Activated CD8-positive, alpha-beta T cell treated with anti-CD3 and anti-CD28 coated beads, Interleukin-2, amount 10 ng/mL, durations not matched to agents 7 days and 5 days (primary cell): ENCODE data around the gene LMLN. TPM values are rescaled to one million over a fixed set of nuclear protein-coding genes. Genes with fewer than 3 reads are reported as not detected.

Experiments used
- ATAC-seq: fragments of 150-1000 bp; cut with Tn5 transposase; one replicate; pipeline ENCODE4 v1.10.0; 2021; ENCODE audit warnings: moderate library complexity
- CTCF ChIA-PET: fragments of 350-600 bp; sonication (Branson Sonifier 250); formaldehyde crosslinking; loops from one replicate; lab custom pipeline; 2021; ENCODE audit warnings: antibody characterized with exemption; lab: Charles Lee
- POLR2A ChIA-PET: fragments of 350-600 bp; sonication (Branson Sonifier 250); formaldehyde crosslinking; loops from one replicate; lab custom pipeline; 2021; ENCODE audit warnings: antibody characterized with exemption; lab: Charles Lee
- DNase-seq: peaks from one replicate; pipeline ENCODE4 v3.0.0-alpha.2; 2020
- H3K27ac Mint-ChIP-seq: one replicate; pipeline ENCODE4 v1.8.0; 2021; ENCODE audit warnings: mild to moderate bottlenecking, mixed read lengths
- H3K27me3 Mint-ChIP-seq: one replicate; pipeline ENCODE4 v1.8.0; 2021; ENCODE audit warnings: low read depth, mixed read lengths
- H3K36me3 Mint-ChIP-seq: one replicate; pipeline ENCODE4 v1.8.0; 2021; ENCODE audit warnings: low read depth, mixed read lengths
- H3K4me1 Mint-ChIP-seq: one replicate; pipeline ENCODE4 v1.8.0; 2021; ENCODE audit warnings: low read depth, mixed read lengths
- H3K4me3 Mint-ChIP-seq: one replicate; pipeline ENCODE4 v1.8.0; 2021; ENCODE audit warnings: mild to moderate bottlenecking, mixed read lengths
- H3K9me3 Mint-ChIP-seq: one replicate; pipeline ENCODE4 v1.8.0; 2022; ENCODE audit warnings: mixed read lengths; ENCODE audit not compliant: insufficient read depth
- total RNA-seq, 2 experiments: library from RNA; stranded (reverse); gene quantifications; one replicate each; pipeline ENCODE4 v1.2.3, GENCODE V29; 2021

Gene LMLN
- total RNA-seq, 2 experiments from 2014 or later = 4.0 to 6.0 TPM

DNA sequence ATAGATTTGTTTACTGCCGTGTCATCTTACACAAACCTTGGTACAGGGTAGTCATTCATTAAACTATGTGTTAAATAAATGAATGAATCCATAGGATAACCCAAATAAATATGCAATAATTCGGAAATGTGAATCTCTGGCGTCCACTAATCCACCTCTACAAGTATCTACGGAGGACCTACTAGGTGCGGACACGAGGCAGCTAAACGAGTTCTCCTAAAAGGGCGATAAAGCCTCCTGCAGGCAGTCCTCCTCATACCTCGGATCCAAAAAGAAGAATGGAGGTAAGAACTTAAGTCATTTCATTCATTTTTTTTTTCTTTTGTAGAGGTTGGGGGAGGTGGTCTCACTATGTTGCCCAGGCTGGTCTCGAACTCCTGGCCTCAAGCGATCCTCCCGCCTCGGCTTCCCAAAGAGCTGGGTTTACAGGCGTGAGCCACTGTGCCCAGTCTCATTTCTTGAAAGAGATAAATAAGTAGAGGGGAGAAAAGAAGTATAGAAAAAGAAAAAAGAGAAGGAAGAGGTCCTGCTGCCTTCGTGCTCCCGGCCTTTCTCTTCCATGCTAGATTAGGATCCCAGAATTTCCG is 10.7 kb upstream of the LMLN start:
- no peaks in the 10 kb centered on the region for H3K9me3 Mint-ChIP-seq
- POLR2A ChIA-PET = interaction anchor here (0.6 to 1.9 kb wide), 5 partner anchors 10 to 660 kb away, joined by 3 to 10 read pairs (median 3); no protein-coding TSS in a partner anchor
- H3K4me3 Mint-ChIP-seq = peak overlapping the region; percentile 96
- H3K4me1 Mint-ChIP-seq = peaks cover 43% of the 10 kb centered on the region
- peaks cover 38% of the 10 kb centered on the region for H3K36me3 Mint-ChIP-seq
- no peaks in the 10 kb centered on the region for H3K27me3 Mint-ChIP-seq
- H3K27ac Mint-ChIP-seq = peak overlapping the region; percentile 98
- CTCF ChIA-PET = interaction anchor here (0.7 to 1.2 kb wide), 4 partner anchors 9 to 198 kb away, joined by 3 to 6 read pairs (median 4); no protein-coding TSS in a partner anchor
- DNase-seq = no peak
- peak; percentile 6 for ATAC-seq

DNA sequence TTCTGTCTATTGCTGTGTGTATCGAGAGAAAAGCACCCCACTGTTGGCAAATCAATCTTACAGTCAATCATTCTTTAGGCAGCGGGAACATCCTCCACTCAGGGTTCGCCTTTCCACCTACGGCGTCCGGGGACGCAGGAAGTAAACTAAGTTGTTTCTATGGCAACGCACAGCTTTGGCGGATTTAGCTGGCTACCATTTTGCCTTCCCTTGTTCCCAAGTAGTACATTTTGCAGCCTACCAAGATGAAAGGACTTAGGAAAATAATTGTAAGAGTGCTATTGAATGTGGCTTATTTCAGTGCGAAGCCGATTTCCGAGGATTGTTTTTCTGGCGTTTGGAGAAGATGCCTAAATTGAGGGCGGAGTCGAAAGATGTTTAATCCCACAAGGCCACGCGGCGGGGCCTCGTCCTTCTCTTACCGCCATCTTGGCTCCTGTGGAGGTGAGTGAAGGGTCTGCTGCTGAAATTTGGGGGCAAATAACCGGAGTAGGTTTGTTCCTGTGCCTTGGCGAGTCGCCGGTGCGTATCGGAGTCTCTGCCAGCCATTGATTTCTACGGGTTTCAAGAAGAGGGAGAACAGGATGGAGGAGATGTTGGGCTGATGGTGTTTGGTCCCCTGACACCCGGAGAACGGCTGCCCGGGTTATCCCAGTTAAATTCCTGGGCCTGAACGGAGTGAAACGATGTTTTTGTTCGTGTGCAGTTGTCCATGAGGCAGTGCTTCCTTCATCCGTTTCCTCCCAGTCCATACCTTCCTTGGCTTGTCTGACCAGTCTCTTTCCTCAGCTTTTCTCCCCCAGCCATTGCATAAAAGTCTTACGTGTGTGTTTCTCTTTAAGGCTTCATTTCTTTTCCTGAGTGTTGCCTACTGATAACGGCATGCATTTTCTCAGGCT is 10.0 kb upstream of the LMLN start, which contains the start of gene RPL35A:
TSS of gene RPL35A (plus strand) at position 413 of the 899 bp plus-strand sequence. CDS start 778 bp downstream, outside the sequence.
- ChIA-PET CTCF (interaction anchor here (0.6 to 1.2 kb wide), 5 partner anchors 10 to 199 kb away, joined by 3 to 7 read pairs (median 4); no protein-coding TSS in a partner anchor), POLR2A (interaction anchor here (0.6 to 1.9 kb wide), 8 partner anchors 9 to 661 kb away, joined by 3 to 10 read pairs (median 3); no protein-coding TSS in a partner anchor)
- Mint-ChIP-seq H3K4me3 (peak within 1 kb of the TSS; percentile 96), H3K36me3 (peaks cover 45% of the 10 kb centered on the region), H3K4me1 (peaks cover 50% of the 10 kb centered on the region), H3K9me3 (no peaks in the 10 kb centered on the region), H3K27ac (peak within 1 kb of the TSS; percentile 98), H3K27me3 (no peaks in the 10 kb centered on the region)
- DNase-seq (peak; percentile 88), ATAC-seq (peak; percentile 87)

DNA sequence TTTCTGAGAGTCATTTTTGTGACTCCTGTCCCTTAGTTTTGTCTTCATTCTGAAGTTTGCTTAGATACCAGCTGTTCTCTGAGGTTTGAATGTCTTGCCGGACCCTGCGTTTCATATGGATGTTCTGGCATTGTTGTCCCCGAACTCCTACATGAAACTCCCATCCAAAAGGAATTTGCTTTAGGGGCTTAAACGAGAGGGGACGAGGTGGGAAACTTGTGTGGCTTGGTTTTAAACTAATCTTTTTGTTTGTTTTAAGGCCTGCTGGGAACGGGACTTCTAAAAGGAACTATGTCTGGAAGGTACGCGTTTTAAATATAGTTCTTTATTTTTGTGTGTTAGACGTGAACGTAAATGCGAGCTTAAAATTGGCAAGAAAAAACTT is 9.3 kb upstream of the LMLN start:
- no peaks in the 10 kb centered on the region for H3K27me3 Mint-ChIP-seq
- peak overlapping the region; percentile 96 for H3K4me3 Mint-ChIP-seq
- H3K4me1 Mint-ChIP-seq = peaks cover 54% of the 10 kb centered on the region
- no peaks in the 10 kb centered on the region for H3K9me3 Mint-ChIP-seq
- H3K36me3 Mint-ChIP-seq = peaks cover 51% of the 10 kb centered on the region
- ChIA-PET CTCF (interaction anchor here (1.0 kb wide), 1 partner anchor 45 kb away, joined by 7 read pairs; no protein-coding TSS in a partner anchor), POLR2A (interaction anchor here (0.6 to 1.9 kb wide), 5 partner anchors 8 to 100 kb away, joined by 3 to 10 read pairs (median 3); no protein-coding TSS in a partner anchor)
- peak overlapping the region; percentile 98 for H3K27ac Mint-ChIP-seq
- ATAC-seq (no peak), DNase-seq (no peak)

DNA sequence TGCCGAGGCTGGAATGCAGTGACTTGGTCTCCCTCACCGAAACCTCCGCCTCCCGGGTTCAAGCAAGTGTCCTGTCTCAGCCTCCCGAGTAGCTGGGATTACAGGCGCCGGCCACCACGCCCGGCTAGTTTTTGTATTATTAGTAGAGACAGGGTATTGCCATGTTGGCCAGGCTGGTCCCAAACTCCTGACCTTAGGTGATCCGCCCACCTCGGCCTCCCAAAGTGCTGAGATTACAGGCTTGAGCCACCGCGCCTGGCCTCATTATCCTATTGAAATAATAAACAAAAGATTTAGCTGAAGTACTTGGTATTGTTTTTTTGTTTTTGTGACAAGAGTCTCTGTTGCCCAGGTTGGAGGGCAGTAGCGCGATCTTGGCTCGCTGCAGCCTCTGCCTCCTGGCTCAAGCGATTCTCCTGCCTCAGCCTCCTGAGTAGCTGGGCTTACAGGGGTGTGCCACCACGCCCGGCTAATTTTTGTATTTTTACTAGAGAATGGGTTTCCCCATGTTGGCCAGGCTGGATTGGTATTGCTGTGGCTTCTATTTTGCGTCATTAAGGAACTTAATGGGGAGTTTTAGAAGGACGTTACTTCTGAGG is 8.5 kb upstream of the LMLN start:
- POLR2A ChIA-PET = interaction anchor here (1.9 kb wide), 1 partner anchor 7 kb away, joined by 10 read pairs; no protein-coding TSS in a partner anchor
- no peak for DNase-seq

DNA sequence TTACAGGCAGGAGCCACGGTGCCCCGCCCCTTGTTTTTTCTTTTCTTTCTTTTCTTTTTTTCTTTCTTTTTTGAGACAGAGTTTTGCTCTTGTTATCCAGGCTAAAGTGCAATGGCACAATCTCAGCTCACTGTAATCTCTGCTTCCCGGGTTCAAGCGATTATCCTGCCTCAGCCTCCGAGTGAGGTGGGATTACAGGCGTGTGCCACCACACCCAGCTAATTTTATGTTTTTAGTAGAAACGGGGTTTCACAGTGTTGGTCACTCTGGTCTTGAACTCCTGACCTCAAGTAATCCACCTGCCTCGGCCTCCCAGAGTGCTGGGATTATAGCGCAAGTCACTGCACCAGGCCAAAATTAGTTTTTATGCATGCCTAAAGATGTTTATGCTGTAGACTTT is 7.6 kb upstream of the LMLN start:
- no peaks in the 10 kb centered on the region for H3K9me3 Mint-ChIP-seq
- ATAC-seq (no peak), DNase-seq (no peak)
- no peaks in the 10 kb centered on the region for H3K27me3 Mint-ChIP-seq
- peaks cover 67% of the 10 kb centered on the region for H3K36me3 Mint-ChIP-seq
- H3K4me3 Mint-ChIP-seq = peak overlapping the region; percentile 35
- peaks cover 63% of the 10 kb centered on the region for H3K4me1 Mint-ChIP-seq
- H3K27ac Mint-ChIP-seq = peak overlapping the region; percentile 80
- ChIA-PET POLR2A (no interaction called here), CTCF (interaction anchor here (0.9 kb wide), 1 partner anchor 47 kb away, joined by 3 read pairs; no protein-coding TSS in a partner anchor)

More for the DNA sequence above, 8.5 kb upstream of the LMLN start:
- H3K9me3 Mint-ChIP-seq = no peaks in the 10 kb centered on the region
- peak overlapping the region; percentile 96 for H3K4me3 Mint-ChIP-seq
- peak overlapping the region; percentile 98 for H3K27ac Mint-ChIP-seq
- ATAC-seq = no peak
- H3K27me3 Mint-ChIP-seq = no peaks in the 10 kb centered on the region
- H3K36me3 Mint-ChIP-seq = peaks cover 57% of the 10 kb centered on the region
- H3K4me1 Mint-ChIP-seq = peaks cover 56% of the 10 kb centered on the region
- CTCF ChIA-PET = interaction anchor here (1.0 kb wide), 1 partner anchor 46 kb away, joined by 7 read pairs; no protein-coding TSS in a partner anchor

DNA sequence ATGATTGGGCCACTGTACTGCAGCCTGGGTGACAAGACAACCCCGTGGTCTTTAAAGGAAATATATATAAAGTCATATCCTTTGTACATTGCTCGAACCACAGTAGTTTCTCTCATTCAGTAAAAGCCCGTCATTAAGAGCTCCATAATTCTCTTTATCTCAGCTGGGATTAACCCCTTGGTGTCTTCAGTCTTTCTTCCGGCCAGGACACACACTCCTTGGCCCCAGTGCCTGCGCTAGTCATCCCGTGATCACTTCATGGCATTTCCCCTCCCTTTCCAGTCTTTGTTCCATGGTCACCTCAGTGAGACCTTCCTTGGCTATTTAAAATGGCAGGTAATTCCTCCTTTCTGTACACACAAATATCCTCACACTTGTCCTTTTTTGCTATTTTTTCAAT is 6.7 kb upstream of the LMLN start:
- H3K27ac Mint-ChIP-seq = peak overlapping the region; percentile 80
- no peaks in the 10 kb centered on the region for H3K27me3 Mint-ChIP-seq
- peaks cover 72% of the 10 kb centered on the region for H3K4me1 Mint-ChIP-seq
- H3K9me3 Mint-ChIP-seq = no peaks in the 10 kb centered on the region
- H3K4me3 Mint-ChIP-seq = peak overlapping the region; percentile 49
- H3K36me3 Mint-ChIP-seq = peaks cover 72% of the 10 kb centered on the region
- CTCF ChIA-PET = interaction anchor here (1.9 kb wide), 1 partner anchor 10 kb away, joined by 5 read pairs; no protein-coding TSS in a partner anchor
- no peak for DNase-seq
- ATAC-seq = no peak
- POLR2A ChIA-PET = no interaction called here

DNA sequence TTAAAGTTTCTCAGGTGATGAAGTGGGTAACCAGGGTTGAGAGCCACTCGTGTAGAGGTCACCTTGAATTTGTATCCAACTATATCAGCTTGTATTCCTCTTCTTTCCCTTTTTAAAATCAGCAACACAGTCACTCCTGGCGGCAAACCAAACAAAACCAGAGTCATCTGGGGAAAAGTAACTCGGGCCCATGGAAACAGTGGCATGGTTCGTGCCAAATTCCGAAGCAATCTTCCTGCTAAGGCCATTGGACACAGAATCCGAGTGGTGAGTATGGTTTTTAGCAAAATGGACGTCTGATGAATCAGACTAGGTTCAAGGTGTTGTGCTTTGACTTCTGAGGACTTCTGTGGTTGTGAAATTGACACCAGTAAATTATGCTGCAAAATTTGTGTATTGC is 6.1 kb upstream of the LMLN start:
- Mint-ChIP-seq H3K36me3 (peaks cover 74% of the 10 kb centered on the region), H3K27me3 (no peaks in the 10 kb centered on the region), H3K27ac (peak overlapping the region; percentile 80), H3K4me1 (peaks cover 74% of the 10 kb centered on the region), H3K4me3 (peak overlapping the region; percentile 31), H3K9me3 (no peaks in the 10 kb centered on the region)
- ChIA-PET CTCF (interaction anchor here (1.9 kb wide), 1 partner anchor 10 kb away, joined by 5 read pairs; no protein-coding TSS in a partner anchor), POLR2A (no interaction called here)
- DNase-seq = no peak
- no peak for ATAC-seq

DNA sequence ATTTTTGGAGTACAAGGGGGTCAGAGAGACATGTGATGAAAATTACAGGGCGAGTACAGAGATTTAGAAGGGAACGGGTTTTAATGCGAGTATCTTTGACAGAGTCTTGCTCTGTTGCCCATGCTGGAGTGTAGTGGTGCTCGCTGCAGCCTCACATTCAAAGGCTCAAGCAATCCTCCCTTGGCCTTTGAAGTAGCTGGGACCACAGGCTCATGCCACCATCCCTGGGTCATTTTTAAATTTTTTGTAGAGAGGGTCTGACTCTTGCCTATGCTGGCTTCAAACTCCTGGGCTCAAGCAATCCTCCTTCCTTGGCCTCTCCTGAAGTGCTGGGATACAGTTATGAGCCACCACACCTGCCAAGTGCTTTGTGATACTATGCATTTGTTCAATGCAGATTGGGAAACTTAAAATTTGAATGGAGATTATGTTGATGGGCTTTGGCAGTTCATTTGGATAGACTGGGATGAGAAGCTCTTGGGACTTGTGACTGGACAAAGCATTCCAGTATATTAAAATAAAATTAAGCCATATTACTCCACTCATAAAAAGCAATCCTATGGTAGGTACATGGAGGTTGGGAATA is 4.0 kb upstream of the LMLN start:
- no peaks in the 10 kb centered on the region for H3K27me3 Mint-ChIP-seq
- POLR2A ChIA-PET = no interaction called here
- ATAC-seq (no peak), DNase-seq (no peak)
- no peaks in the 10 kb centered on the region for H3K9me3 Mint-ChIP-seq
- peaks cover 77% of the 10 kb centered on the region for H3K4me1 Mint-ChIP-seq
- no peak overlapping the region for H3K27ac Mint-ChIP-seq
- H3K4me3 Mint-ChIP-seq = no peak overlapping the region
- CTCF ChIA-PET = interaction anchor here (1.1 to 1.7 kb wide), 2 partner anchors 13 to 124 kb away, joined by 3 to 6 read pairs; no protein-coding TSS in a partner anchor
- H3K36me3 Mint-ChIP-seq = peaks cover 65% of the 10 kb centered on the region

DNA sequence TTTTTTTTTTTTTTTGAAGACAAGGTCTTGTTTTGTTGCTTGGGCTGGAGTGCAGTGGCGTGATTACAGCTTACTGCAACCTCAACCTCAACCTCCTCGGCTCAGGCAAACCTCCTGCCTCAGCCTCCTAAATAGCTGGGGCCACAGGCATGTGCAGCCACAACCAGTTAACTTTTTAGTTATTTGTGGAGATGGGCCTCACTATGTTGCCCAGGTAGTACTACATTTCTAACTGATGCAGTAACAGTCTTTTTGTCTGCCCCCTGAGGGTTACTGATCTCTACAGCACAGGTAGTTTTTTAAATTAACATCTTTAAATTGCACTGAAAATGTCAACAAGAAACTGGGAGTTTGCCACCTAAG is 3.4 kb upstream of the LMLN start:
- H3K4me3 Mint-ChIP-seq = no peak overlapping the region
- H3K27ac Mint-ChIP-seq = peak overlapping the region; percentile 37
- ChIA-PET CTCF (interaction anchor here (1.1 to 1.7 kb wide), 2 partner anchors 14 to 123 kb away, joined by 3 to 6 read pairs; no protein-coding TSS in a partner anchor), POLR2A (no interaction called here)
- H3K36me3 Mint-ChIP-seq = peaks cover 59% of the 10 kb centered on the region
- no peak for DNase-seq
- H3K9me3 Mint-ChIP-seq = no peaks in the 10 kb centered on the region
- H3K27me3 Mint-ChIP-seq = no peaks in the 10 kb centered on the region
- peaks cover 80% of the 10 kb centered on the region for H3K4me1 Mint-ChIP-seq
- ATAC-seq = no peak

DNA sequence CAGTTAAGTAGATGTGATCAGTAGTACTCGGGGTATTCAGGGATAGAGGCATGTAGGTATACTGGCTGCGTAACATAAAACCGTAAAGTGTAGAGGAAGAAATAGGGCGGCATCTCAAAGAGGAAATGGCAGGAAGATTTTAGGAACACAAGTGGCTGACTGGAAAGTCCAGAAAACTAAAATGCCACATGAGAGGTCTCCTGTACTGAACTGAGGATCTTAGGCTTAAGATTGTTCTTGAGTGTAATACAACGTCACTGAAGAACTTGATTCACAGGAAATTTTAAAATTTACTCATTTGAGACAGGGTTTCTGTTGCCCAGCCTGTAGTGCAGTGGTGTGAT is 2.3 kb upstream of the LMLN start:
- no peak overlapping the region for H3K27ac Mint-ChIP-seq
- ATAC-seq (no peak), DNase-seq (no peak)
- no peaks in the 10 kb centered on the region for H3K9me3 Mint-ChIP-seq
- CTCF ChIA-PET = interaction anchor here (1.0 to 1.7 kb wide), 2 partner anchors 15 to 52 kb away, joined by 4 to 6 read pairs; no protein-coding TSS in a partner anchor
- H3K4me1 Mint-ChIP-seq = peaks cover 82% of the 10 kb centered on the region
- POLR2A ChIA-PET = no interaction called here
- no peak overlapping the region for H3K4me3 Mint-ChIP-seq
- H3K27me3 Mint-ChIP-seq = no peaks in the 10 kb centered on the region
- peaks cover 50% of the 10 kb centered on the region for H3K36me3 Mint-ChIP-seq

DNA sequence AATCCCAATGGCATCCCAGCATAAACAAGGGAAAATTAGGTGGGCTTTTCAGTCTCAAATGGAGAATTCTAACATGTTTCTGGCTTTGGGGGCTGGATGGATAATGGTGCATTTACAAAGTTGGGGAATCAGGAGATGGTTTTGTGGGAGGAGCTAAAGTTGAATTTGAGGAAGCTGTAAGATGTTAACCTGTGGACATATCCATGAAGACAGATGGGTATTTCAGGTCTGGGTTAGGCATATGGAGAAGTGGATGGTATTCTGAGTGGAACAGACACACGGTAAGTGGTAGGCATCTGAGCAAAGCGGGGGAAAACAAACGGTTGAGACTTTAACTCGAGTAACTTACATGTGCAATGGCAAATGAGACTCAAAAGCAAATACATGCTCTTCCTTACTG is 1.7 kb upstream of the LMLN start:
- Mint-ChIP-seq H3K9me3 (no peaks in the 10 kb centered on the region), H3K4me3 (peak overlapping the region; percentile 91), H3K36me3 (peaks cover 46% of the 10 kb centered on the region), H3K4me1 (peaks cover 76% of the 10 kb centered on the region), H3K27ac (peak overlapping the region; percentile 65), H3K27me3 (no peaks in the 10 kb centered on the region)
- DNase-seq = no peak
- ChIA-PET CTCF (no interaction called here), POLR2A (interaction anchor here (1.2 to 1.3 kb wide), 2 partner anchors 8 to 123 kb away, joined by 4 to 10 read pairs; partner anchors contain the start of gene RPL35A)
- no peak for ATAC-seq
